Mesodermal cell (in vitro differentiated cells): ENCODE data around the gene MAML3.
A peak's percentile ranks its signal among the peaks of the same experiment; 100 is the strongest.

Source experiments
- H3K27ac ChIP-seq: 2 replicates; pipeline ENCODE4 v1.7.0; 2013; ENCODE audit warnings: mild to moderate bottlenecking, low read depth, low read length, moderate library complexity; ENCODE audit not compliant: severe bottlenecking
- H3K36me3 ChIP-seq: 2 replicates; pipeline ENCODE4 v1.7.1; 2013; ENCODE audit warnings: mild to moderate bottlenecking, low read length, moderate library complexity; ENCODE audit not compliant: control insufficient read depth, insufficient read depth
- H3K4me1 ChIP-seq: one replicate; pipeline ENCODE4 v1.7.1; 2013; ENCODE audit warnings: mild to moderate bottlenecking, low read length; ENCODE audit not compliant: insufficient read depth, control insufficient read depth, poor library complexity, severe bottlenecking
- H3K4me3 ChIP-seq: 2 replicates; pipeline ENCODE4 v1.7.0; 2013; ENCODE audit warnings: low read length, control low read depth, mild to moderate bottlenecking; ENCODE audit not compliant: insufficient read depth, poor library complexity, severe bottlenecking; ENCODE audit errors: extremely low read depth
- H3K9me3 ChIP-seq: 2 replicates; pipeline ENCODE4 v1.7.1; 2013; ENCODE audit warnings: mild to moderate bottlenecking, low read length, moderate library complexity; ENCODE audit not compliant: control insufficient read depth
- WGBS, 2 experiments: methylation state at CpG; one replicate each; pipeline ENCODE4 v1.1.5; 2013; ENCODE audit warnings: missing lambda C conversion rate in 2 of 2; ENCODE audit not compliant: insufficient coverage in 2 of 2; 5-methylcytosine and 5-hydroxymethylcytosine counted together

Gene MAML3

GRCh38 chr4:140027101-140027500 lies 126.9 kb downstream of the MAML3 start:
- peaks cover 7% of the 10 kb centered on the region for H3K4me1 ChIP-seq
- WGBS, 2 experiments: 72 to 89% methylated on average over 2 to 5 of the region's 5 CpGs

DNA sequence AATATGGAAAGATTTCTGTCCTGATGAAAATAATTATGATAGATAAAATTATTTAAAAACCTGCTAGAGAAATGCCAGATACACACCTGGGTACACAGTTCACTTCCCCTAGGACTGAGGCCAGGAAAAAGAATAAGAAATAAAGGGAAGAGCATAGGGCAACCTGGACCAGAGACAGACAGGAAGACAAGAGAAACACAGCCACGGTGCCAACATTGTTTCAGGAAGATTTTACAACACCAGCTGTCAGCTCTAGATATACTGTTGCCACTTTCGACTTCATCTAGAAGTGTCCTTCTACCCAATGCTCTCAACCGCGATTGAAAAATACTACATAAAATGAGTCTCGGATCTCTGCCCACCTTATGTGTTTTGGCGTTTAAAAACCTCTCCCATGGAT lies 128.5 kb downstream of the MAML3 start:
- Histone ChIP-seq H3K36me3 (no peaks in the 10 kb centered on the region), H3K4me1 (peaks cover 14% of the 10 kb centered on the region), H3K4me3 (no peak overlapping the region), H3K9me3 (no peaks in the 10 kb centered on the region), H3K27ac (no peak overlapping the region)
- WGBS, 2 experiments: 71 to 72% methylated on average over 5 to 6 of the region's 6 CpGs

More at GRCh38 chr4:140027101-140027500, 126.9 kb downstream of the MAML3 start:
- H3K36me3 ChIP-seq: no peaks in the 10 kb centered on the region
- no peak overlapping the region for H3K27ac ChIP-seq
- H3K4me3 ChIP-seq: no peak overlapping the region
- H3K9me3 ChIP-seq: no peaks in the 10 kb centered on the region

- Histone ChIP-seq H3K4me3 (no peak overlapping the region), H3K4me1 (peaks cover 23% of the 10 kb centered on the region), H3K27ac (no peak overlapping the region)
These were observed 133.3 kb downstream of the MAML3 start for GRCh38 chr4:140020457-140021361.

GRCh38 chr4:140019619-140020347 lies 134.2 kb downstream of the MAML3 start:
- WGBS, 2 experiments: 92% methylated on average over 2 of the region's 3 CpGs; no CpG with 5 or more reads in 1 of the 2 experiments
- Histone ChIP-seq H3K4me1 (peaks cover 23% of the 10 kb centered on the region), H3K27ac (peak overlapping the region; percentile 11), H3K36me3 (no peaks in the 10 kb centered on the region), H3K9me3 (no peaks in the 10 kb centered on the region), H3K4me3 (no peak overlapping the region)

More at GRCh38 chr4:140020457-140021361, 133.3 kb downstream of the MAML3 start:
- Histone ChIP-seq H3K36me3 (no peaks in the 10 kb centered on the region), H3K9me3 (no peaks in the 10 kb centered on the region)
- WGBS, 2 experiments: 100% methylated on average over 1 of the region's 4 CpGs; no CpG with 5 or more reads in 1 of the 2 experiments

DNA sequence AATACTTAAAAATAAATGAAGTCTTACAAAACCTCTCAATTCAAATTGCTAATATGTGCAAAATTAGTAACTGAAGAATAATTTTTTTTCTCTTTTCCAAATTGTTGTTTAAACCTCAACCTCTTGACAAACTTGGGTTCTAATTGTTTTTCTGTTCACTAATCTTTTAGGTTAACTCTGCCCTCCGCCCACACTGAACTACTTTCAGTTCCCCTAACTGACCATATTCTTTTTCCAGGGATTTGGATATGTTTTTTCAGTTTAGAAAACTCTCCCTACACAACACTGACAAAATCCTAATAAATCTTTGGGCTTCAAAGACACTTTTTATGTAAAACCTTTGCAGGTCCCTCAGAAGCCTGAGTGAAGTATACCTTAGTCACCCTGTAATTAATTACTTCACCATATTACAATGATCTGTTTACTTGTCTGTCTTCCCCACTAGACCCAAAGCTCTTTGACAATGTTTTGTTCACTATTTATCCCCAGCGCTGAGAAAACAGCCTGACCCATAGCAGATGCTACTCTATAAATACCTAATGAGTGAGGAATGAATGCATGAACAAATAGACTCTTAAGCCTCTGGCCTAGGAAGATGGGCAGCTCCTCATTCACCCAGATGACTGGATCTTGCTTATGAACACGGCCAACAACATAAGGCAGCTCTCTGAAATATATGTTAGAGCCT lies 134.9 kb downstream of the MAML3 start:
- H3K27ac ChIP-seq: peak overlapping the region; percentile 30

GRCh38 chr4:140014284-140014683 lies 139.7 kb downstream of the MAML3 start:
- peaks cover 12% of the 10 kb centered on the region for H3K4me1 ChIP-seq
- no peaks in the 10 kb centered on the region for H3K36me3 ChIP-seq
- H3K9me3 ChIP-seq: no peaks in the 10 kb centered on the region
- 100% methylated on average over 2 of the region's 5 CpGs; no CpG with 5 or more reads in 1 of the 2 experiments for WGBS, 2 experiments
- no peak overlapping the region for H3K27ac ChIP-seq
- H3K4me3 ChIP-seq: no peak overlapping the region

More for the DNA sequence above, 134.9 kb downstream of the MAML3 start:
- Histone ChIP-seq H3K4me3 (no peak overlapping the region), H3K9me3 (no peaks in the 10 kb centered on the region), H3K4me1 (peaks cover 23% of the 10 kb centered on the region), H3K36me3 (no peaks in the 10 kb centered on the region)
- 80% methylated on average over 2 of the region's 3 CpGs; no CpG with 5 or more reads in 1 of the 2 experiments for WGBS, 2 experiments

DNA sequence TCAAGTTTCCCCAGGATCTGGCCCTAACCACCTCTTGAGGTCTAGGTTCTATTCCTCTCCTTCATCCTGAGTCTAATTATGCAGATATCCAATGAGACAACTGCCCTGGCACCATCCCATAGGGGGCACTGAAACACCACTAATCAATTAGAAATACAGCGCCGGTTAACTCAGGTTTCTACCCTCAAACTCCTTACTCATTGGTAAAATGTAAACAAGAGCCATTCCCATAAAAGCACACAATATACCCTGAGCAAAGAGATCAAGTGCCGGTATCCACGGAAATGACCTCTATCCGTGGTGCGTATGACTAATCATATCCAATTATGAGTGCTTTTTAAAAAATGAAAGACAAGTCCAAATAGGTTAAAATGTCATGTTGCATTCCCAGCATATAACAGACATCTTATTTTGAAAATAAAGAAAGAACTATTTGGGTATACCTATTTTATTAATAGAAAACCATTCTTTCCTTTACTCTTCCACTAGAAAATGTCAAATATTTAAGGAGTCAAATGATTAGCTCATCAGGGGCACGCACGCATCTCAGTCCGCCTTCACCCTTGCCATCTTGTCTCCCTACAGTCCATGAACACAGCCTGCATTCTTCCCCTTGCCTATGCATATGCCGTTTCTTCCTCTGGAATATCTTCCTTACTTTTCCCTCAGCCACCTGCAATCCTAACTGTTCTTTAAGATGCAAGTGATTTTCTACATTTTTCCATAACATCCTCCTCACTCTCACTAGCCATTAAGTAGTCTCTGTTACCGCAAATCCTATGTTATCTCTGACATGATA lies 141.1 kb downstream of the MAML3 start:
- 77 to 80% methylated on average over 6 to 7 of the region's 11 CpGs for WGBS, 2 experiments

DNA sequence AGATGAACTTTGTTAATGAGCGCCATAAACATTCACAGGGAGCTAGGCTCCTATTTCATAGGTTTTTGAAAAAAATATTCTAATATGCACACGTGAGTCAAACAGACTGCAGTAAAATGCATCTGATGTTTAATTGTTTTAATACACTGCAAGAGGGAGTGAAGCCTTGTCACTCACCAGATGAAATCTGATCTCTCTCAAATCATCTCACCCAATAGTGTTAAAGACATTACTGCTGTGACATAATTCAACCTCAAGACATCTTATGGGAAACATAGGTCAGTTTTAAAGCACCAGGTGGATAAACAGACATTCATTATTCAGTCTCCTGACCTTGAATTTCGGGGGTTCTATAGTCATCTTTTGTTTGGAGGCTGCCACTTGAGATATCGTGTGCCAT lies 148.3 kb downstream of the MAML3 start:
- Histone ChIP-seq H3K4me1 (peaks cover 19% of the 10 kb centered on the region), H3K4me3 (no peak overlapping the region), H3K36me3 (no peaks in the 10 kb centered on the region), H3K27ac (peak overlapping the region; percentile 39), H3K9me3 (no peaks in the 10 kb centered on the region)
- 92% methylated on average over 2 of the region's 4 CpGs; no CpG with 5 or more reads in 1 of the 2 experiments for WGBS, 2 experiments

More for the DNA sequence above, 141.1 kb downstream of the MAML3 start:
- no peak overlapping the region for H3K4me3 ChIP-seq
- no peaks in the 10 kb centered on the region for H3K36me3 ChIP-seq
- no peak overlapping the region for H3K27ac ChIP-seq
- H3K4me1 ChIP-seq: peaks cover 8% of the 10 kb centered on the region
- no peaks in the 10 kb centered on the region for H3K9me3 ChIP-seq

GRCh38 chr4:140004922-140005627 lies 148.9 kb downstream of the MAML3 start:
- peak overlapping the region; percentile 64 for H3K27ac ChIP-seq
- no peaks in the 10 kb centered on the region for H3K9me3 ChIP-seq
- no peak overlapping the region for H3K4me3 ChIP-seq
- H3K4me1 ChIP-seq: peaks cover 19% of the 10 kb centered on the region
- WGBS, 2 experiments: no CpG with 5 or more reads among the region's 2 CpGs
- H3K36me3 ChIP-seq: no peaks in the 10 kb centered on the region
